HG03558 (cell line): ENCODE data around the gene BRDT.
"Not testable (repeated sequence)": the region's sequence is repeated elsewhere in the genome, so short reads cannot be mapped to it uniquely, and the experiment has no call there.

Experiments
- ATAC-seq: cut with Tn5 transposase; IDR thresholded peaks from one replicate; pipeline ENCODE4 v1.9.1; 2021; ENCODE audit warnings: moderate number of reproducible peaks; ENCODE audit not compliant: unreplicated experiment; ENCODE audit errors: extremely low read depth

The BRDT gene

DNA sequence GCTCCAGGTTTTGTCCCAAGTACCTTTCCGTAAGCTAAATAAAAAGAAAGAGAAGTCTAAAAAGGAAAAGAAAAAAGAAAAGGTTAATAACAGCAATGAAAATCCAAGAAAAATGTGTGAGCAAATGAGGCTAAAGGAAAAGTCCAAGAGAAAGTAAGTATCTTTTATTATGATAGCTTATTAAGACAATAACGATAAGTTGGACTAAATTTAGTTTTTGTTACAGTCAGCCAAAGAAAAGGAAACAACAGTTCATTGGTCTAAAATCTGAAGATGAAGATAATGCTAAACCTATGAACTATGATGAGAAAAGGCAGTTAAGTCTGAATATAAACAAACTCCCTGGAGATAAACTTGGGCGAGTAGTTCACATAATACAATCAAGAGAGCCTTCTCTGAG lies 31.5 kb downstream of the BRDT start:
- no peak for ATAC-seq

DNA sequence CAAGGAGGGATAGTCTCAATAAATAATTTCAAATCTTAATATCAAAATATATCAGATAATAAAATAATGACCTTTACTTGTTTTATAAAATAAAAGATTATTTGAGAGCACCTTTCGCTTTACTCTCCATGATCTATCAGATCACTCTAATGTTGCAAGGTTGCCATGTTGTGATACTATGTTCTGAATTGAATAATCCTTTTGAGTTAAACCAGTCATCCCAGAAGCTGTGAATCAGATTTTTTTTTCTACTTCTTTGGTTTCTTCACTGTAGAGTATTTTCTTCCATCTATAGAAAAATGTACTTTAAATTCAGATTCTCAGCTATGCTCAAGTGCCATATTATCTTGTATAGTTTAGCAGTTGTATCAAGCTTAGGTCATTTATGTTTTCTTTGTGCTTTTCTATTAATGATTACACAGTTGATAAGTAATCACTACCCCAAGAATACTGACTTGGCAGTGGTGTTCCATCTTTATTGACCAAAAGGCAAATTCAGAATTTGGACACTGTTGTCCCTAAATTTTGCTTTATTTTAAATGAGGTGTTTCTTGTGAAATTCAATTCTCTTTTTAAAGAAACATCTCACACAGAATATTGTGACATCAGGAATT lies 32.9 kb downstream of the BRDT start:
- no peak for ATAC-seq

DNA sequence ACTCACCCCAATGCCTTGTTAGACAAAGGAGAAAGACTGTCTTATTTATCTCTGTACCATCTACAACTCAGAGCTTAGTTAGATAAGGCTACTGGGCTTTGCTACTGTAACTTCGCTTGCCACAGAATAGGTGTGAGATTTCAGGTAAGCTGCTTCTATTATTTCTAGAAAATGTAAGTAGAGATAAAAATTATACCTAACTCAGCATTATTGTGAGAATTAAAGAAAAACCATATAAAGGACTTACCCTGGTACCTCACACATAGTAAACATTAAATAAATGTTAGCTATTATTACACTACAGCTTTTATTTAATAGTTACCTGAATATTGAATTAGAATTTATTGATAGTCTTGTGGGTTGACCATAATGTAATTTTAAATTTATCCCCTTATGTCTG lies 44.1 kb downstream of the BRDT start:
- no peak for ATAC-seq

DNA sequence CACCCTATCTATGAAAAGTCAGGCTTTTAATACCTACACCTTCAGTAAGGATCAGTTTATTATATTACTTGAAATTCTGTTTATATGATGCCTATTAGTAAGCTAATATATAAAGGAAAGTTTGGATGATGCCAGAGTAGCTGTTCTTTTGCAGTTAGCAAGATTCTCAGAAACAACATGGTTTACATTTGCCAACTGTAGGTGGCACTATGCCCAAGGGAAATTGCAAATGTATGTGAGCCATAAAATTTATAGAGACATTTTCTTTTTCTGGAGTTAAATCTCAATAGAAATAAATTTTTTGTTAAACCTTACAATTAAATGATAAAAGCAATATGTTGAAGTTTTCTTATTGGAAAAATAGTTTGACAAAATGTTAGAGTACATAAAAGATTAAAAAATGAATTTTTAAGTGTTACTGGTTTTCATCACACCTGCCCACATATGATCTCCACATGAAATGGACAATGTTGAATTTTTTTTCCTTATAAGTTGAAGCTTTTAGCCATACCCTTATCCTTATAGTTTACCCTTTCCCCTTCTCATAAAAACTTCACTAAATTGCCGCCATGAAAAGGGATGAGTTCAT lies 48.5 kb downstream of the BRDT start:
- no peak for ATAC-seq

DNA sequence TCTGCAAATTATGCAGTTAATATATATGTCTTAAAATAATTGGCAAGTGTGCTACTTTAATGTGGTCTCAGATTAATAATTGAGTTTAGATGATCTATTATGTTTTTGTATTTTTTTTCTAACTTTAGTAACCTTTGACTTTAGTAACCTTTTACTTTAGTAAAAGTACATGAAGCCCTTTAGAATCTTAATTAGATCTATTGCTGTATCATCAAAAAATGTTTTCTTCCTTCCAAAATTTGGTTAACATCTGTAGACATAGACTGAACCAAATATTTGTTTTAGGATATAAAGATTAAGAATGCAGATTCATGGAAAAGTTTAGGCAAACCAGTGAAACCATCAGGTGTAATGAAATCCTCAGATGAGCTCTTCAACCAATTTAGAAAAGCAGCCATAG lies 54.9 kb downstream of the BRDT start:
- ATAC-seq: no peak

DNA sequence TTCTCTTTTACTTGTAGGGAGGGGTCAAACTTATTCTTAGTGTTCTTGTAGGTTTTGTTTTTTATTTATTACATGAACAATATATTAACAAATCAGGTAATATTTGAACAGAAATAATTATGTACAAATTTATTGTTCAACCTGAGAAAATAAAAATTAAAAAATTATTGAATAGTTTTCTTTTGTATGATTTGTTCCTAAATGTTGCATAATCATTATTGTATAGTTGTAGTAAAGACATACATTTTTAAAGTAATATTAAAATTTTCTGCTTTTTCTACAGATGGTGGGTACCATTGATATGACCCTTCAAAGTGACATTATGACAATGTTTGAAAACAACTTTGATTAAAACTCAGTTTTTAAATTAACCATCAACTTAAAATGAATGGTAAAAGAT lies 64.7 kb downstream of the BRDT start:
- no peak for ATAC-seq

DNA sequence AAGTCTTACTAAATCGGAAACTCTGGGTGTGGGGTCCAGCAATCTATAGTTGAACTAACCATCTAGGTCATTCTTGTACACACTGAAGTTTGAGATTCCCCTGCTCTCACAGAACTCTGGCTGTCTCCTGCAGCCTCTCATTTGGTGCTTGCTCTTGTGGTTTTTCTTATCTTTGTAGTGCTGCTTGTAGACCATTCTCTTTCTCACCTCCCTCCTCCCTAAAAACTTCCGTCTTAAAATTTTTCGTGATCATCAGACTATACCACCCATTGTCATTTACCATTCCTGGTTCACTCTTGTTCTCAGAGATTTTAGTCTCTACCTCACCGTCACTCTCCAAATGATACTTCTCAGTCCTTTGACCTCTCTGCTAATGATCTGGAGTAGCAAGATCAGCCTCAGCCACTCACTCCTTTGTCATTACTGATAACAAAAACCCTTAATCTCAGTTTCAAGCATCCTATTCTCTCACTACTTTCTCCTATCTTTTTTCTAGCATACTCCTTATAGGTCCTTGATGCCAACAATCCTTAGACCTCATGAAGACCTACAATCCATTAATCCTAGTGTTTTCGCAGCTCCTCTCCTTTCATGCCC lies 67.6 kb downstream of the BRDT start:
- ATAC-seq: no peak

DNA sequence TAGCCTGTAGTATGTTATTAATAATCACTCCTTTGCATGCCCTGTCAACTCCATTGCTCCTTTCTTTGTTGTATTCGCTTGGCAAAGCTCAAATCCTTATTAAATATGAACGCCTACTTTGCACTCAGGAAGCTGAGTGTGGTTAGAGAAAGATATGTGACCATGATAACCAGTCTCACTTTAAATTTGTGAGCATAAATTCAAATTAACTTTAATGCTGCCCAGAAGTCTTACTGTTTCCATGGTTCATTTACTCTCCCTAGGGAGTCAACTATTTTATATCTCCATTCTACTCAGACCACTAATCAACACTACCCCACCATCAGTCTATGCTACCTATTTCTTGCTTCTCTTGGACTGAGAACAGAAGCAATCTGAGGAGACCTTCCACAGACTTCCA lies 68.5 kb downstream of the BRDT start:
- no peak for ATAC-seq

DNA sequence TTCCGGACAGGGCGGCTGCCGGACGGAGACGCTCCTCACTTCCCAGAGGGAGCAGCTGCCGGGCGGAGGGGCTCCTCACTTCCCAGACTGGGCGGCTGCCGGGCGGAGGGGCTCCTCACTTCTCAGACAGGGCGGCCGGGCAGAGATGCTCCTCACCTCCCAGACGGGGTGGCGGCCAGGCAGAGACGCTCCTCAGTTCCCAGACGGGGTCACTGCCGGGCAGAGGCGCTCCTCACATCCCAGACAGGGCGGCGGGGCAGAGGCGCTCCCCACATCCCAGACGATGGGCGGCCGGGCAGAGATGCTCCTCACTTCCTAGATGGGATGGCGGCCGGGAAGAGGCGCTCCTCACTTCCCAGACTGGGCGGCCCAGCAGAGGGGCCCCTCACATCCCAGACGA lies 76.8 kb downstream of the BRDT start:
- ATAC-seq: not testable (repeated sequence)

DNA sequence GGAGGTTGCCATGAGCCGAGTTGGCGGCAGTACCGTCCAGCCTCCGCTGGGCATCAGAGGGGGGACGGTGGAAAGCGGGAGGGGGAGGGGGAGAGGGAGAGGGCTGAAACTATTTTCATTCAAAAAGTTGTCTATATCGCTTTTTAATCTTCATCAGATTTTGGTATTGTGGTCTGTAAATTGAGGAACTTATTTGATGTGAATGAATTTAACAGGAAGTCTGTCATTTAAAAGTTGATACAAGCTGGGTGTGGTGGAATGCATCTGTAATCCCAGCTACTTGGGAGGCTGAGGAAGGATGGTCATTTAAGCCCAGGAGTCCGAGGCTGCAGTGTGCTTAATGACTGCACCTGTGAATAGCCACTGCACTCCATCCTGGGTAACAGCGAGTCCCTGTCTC lies 77.6 kb downstream of the BRDT start:
- no peak for ATAC-seq

DNA sequence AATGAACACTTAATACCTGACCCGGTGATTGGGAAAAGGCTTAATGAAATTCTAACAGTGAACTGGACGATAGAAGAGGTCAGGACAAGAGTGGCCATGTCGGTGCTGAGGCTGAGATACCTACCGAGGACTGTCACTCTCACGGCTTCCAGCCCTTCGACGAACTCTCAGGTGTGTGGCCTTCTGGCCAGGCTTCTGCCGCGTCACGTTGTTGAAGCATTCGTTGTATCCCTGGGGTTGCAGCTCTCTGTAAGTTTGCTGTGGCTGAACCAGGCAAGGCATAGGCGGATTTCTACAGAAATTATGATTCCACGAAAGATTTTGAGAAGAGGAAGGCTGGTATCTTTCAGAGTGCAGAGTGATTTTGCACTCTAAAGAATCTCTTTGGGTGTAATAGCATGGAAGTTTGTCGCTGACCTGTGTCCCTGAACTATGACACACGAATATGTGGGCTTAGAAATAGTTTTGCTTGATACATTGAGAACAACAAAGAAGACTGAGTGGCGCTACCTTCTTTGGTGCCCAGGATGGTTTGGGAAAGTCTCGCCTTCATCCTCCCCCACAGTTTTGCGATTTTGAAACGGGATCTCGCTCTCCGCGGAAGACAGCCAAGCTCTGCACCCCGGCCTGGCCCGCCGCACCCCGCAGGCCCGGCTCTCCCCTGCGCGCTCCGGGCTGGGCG lies 80.2 kb downstream of the BRDT start:
- ATAC-seq: no peak

DNA sequence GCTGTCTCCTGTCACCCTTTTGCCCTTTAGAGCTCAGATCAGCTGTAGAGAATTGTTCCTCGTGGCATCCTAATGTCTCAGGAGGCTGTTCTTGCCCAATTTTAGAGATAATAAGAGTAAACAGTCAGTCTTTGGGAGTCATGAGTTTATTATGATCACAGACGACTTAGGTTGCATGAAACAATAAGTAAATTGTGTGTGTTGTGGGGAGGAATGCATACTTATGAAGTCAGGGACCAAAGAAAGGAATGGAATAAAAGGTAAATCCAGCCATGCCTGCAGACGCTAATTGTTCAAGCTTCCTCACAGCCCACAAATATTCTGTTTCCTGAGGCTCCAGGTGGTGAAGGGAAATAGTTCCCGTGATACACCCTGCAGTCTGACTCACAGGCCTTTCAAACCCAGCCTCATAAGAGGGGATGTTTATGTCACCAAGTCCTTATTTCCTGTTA lies 81.5 kb downstream of the BRDT start:
- no peak for ATAC-seq

DNA sequence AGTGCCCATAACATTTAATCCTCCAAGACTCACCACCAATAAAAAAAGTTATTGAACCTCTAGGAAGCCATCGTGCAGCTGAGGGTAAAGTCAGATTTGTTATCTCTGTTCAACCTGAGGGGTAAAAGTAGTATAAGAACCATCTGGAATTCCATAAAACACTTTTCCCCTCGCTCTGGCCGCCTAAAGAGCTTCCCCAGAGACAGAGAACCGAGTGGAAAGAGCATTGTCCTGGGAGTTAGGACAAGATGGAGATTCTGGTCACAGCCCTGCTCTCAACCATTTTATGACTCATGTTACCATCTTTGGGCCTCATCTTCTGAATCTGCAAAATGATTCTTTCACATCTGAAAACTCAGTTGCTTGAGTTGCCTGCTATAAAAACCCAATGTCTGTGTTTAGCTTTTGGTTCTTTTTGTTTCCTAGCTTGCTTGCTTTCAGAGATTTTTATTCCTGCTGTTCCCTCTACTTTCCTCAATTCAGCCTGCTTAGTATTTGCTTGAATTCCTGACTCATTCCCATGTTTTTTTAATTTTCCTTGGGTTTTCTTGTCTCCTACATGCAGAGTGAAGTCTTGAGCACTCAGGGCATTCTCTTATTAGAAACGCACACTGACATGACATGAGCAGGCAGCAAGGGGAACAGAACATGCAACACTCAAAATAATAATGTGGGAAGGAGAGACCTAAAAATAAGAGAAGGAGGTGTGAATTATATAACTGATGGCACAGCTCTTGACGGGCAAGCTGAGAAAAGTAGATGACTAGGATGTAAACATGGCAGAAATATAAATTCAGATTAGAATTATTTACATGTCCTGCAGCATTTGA lies 82.3 kb downstream of the BRDT start:
- ATAC-seq: no peak

DNA sequence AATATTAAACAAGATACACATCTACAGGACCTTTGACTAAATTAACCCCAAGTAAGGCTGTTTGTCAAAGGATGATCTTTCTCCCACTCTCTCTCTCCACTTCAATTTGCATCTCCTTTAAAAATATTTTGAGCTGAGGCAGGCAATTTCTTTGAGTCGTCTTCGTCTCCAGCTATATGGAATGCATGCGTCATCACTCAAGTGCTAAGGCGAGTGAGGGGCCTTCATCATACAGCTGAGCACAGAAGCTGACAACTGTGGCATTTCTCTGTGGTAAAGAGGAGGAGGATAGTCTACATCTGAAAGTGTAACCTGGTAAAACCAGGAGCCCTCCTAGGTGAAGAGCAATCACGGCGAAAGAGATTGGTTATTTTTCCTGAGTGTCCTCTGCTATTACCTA lies 88.2 kb downstream of the BRDT start:
- ATAC-seq: no peak

DNA sequence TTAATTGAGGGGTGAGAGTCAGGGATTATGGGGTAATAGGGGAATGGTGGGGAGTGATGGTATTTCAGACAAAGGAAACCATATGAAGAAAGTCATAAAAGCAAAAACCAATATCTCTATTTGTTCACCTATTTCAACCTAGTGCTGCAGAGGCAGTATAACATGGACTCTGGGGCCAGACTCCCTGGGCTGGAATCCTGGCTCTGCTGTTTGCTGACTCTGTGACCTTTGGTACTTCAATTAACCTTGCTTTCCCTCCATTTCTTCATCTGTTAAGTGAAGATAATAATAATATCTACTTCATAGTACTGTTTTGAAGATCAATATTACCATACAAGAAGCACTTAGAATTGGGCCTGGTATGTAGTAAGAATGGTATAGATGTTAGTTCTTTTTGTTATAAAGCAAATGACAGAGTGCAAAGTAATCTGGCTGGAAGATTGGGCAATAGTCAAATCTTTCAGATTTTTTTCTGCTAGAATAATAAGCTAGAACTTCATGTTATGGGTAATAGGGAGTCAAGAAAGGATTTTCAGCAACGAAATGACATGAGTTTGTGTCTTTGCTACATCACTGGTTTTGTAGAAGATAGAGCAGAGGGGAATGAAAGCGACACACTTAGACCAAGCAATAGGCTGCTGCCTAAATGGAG lies 89.6 kb downstream of the BRDT start:
- no peak for ATAC-seq

DNA sequence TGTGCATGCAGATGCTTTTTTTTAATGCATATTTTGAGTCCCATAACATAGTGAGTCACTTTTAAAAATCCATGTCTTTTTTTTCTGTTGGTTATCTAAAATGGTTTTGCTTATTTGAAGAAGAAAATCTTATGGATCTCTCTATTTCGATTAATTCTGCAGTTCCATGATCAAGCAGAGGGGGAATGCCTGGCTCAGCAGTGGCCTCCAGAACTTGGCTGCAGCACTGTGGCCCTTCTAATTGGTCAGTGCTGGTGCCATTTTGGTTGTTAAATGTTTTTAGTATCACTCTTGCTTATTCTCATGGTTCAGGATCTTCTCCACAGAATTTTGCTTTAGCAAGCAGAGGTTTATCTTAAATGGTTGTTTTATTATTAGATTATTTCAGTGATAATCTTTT lies 91.8 kb downstream of the BRDT start:
- ATAC-seq: no peak

DNA sequence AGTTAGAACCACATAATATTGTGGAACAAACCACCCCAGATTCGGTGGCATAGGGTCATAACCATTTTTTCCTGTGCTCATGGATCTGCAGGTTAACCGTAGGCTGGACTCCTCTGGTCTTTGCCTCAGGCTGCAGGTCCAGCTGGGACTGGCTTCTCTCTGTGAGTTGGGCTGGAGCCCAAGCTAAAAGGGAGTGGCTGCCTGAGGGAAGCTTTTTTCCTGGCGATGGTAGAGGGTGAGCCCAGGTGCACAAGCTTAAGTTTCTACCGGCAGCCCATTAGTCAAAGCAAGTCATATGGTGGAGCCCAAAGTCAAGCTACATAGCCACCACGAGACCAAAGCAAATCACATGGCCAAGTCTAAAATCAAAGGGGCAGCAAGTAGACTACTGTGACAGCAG lies 94.4 kb downstream of the BRDT start:
- no peak for ATAC-seq

DNA sequence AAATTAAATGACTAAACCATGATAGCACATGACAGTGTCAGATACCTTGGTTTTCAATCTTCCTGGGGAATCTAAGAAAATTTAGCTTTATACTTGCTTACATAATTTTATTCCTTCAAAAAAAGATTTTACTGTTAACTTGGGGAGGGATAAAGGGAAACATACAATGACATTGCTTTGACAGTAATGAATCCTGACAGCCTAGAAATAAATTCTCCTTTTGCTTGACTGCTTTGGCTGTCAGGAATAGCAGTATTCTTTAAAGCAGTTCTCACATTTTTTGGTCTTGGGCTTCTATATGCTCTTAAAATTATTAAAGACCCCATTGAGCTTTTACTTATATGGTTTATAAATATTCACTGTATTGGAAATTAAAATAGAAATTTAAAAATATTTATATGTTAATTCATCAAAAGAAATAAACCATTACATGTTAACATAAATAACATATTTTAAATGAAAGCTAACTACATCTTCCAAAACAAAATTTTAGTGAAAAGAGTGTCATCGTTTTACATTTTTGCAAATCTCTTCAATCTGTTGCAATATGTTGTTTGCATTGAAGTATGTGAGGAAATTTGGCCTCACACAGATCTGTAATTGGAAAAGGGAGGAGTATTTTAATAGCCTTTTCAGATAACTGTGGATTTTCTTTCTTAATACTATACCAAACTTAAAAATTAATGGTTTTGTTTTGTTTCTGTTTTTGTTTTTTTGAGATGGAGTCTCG lies 96.7 kb downstream of the BRDT start:
- ATAC-seq: no peak

DNA sequence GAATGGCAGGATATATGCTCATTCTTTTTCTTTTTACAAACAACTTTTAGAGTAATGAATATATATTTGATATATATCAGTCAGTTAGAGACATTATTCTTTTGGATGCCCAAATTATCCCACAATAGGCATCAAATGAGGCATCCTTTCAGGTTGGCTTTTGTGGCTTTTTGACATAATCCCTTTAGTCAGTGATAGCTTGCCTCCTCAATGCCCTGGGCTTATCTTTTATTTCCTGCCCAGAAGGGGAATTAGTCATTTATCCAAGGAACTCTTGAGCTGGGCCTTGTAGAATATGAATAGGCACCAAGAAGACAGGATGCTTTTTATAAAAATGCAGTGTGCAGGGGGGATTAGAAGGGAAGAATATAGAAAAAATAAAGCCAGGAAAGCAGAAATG lies 102.7 kb downstream of the BRDT start:
- no peak for ATAC-seq
